ENCODE results near the gene CLSTN3.

The CLSTN3 gene

GRCh38 chr12:7128681-7129286 is 1.4 kb upstream of the CLSTN3 start, which contains the start of gene RBP5:
Gene RBP5, minus strand, starts transcription at chr12:7128889. Its CDS starts 114 bp downstream, at chr12:7128775.
- no peak for DNase-seq

DNA sequence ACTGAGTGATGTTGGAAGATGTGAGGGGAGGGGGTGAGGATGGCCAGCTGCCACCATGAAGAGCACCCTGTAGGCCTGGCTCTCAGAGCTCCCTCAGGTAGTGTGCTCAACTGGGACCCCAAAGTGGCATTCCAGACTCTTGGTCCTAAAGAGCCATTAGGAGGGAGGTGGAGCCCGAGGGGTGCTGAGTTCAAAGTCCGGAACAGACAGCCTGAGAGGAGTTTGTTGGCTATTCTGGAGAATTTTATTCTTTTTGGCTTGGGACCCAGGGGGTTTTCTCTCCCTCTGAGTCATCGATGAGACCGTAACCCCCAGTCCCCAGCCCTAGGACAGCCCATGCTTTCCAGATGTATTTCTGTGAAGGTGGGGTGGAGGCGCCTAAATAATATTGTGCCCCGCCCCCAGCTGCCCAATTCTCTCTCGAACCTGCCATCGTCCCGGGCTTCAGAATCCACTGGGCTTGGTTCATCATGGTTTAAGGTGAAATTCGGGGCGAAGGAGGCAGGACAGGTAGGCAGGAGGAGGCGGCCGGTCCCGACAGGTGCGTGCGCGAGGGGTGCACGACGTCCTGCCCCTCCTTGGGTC is 792 bp upstream of the CLSTN3 start:
- DNase-seq = no peak

DNA sequence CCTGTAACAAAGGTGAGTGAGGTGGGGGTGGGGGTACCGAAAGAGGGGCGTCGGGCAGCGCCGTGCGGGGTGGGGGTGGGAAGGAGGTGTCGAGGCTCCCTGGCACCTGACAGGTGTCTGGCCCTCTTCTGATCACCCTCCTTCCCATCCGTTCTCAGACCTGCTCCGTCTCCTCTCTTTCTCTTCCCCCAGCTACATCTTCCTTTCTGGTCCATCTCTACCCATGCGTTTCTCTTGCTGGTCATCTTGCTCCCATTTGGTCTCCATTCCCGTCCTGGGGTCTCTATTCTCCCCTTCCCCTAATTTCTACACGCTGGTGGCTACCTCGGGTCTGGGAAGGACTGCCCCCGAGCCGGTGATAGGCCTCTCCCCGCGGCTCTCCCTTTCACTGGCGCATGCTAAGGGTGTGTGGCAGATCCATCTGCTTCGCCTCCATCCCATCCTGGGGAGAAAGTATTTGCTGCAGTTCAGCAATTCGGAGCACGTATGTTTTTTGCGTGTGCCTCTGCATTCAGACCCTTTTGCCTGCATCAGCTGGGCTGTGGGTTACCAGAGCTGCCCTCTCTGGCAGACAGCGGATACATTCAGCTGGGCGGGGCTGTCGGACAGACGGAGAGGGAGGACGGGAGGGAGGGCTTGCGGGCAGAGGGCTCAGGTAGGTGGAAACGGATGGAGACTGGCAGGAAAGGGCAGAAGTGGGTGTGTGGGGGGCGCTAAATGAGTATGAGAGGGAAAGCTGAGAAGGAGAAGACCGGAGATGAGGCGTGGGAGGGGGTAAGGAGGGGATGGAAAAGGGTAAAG is 730 bp downstream of the CLSTN3 start:
- DNase-seq = no peak

GRCh38 chr12:7131502-7131866 is 1.3 kb downstream of the CLSTN3 start:
- DNase-seq = no peak

DNA sequence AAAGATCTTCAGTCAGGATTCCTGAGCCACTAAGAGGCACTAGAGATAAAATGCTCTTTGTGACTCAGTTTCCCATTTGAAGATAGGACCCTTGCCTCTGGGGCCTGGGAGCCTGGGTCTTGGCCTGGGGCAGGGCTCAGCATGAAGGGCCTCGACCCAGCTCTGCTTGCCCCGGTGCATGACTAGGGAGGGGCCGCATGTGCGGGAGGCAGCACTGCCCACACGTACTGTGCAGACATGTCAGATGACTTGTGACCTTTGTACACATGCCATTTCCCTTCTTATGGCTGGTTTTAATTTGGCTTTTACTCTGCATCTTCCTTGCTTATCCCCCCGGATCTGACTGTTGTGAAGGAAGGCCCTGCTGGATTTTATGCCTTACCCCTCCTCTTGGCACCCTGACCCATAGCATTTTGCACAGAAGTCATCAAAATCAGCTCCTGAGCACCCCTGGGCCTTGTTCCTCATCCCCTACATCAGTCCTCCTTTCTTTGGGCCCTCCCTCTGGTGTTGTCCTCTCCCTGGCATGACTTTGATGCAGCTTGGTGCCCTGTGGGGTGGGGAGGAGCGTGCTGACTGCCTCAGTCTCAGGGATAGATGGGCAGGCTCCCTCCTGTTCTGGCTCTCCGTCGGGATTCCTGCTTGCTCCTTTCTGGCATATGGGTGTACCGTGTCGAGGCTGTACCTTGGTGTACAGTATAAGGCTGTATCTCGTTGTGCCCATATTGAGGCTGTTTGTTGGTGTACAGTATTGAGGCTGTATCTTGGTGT is 4.4 kb downstream of the CLSTN3 start:
- DNase-seq = no peak

- DNase-seq = no peak
Observed at GRCh38 chr12:7136071-7136470, 5.9 kb downstream of the CLSTN3 start.

- no peak for DNase-seq
Observed at GRCh38 chr12:7136676-7137075, 6.5 kb downstream of the CLSTN3 start.

- DNase-seq = no peak
Observed at GRCh38 chr12:7137908-7138307, 7.7 kb downstream of the CLSTN3 start.

- no peak for DNase-seq
Observed at GRCh38 chr12:7139200-7139599, 9.0 kb downstream of the CLSTN3 start.

DNA sequence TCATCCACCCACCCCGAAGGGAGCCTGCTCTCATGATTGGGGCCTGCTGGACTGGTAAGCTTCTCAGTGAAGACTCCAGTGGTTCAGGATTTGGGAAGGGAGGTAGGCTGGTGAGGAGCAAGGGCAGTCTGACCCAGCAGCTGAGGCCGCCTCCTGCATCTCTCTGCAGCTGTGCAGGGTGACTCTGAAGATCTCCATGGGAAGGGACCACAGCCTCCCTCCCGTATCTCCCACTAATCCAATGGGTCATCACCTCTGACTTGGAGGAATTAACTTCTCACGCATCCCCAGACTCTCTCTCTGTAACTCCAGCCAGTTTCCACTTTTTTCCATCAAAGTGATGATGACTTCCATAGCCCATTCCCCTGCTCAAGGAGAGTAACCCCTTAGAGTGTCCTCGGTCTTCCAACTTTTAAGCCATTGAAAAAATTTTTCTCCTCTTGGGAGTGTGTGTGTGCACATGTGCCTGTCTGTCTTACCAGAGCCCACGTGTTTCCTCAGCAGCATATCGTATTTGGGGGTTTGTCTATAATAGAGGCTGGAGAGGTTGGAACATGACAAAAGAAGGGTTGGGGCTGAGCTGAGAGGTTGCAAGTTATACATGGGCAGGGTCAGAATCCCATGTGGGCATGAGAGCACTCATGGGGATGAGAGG is 11.3 kb downstream of the CLSTN3 start:
- no peak for DNase-seq

DNA sequence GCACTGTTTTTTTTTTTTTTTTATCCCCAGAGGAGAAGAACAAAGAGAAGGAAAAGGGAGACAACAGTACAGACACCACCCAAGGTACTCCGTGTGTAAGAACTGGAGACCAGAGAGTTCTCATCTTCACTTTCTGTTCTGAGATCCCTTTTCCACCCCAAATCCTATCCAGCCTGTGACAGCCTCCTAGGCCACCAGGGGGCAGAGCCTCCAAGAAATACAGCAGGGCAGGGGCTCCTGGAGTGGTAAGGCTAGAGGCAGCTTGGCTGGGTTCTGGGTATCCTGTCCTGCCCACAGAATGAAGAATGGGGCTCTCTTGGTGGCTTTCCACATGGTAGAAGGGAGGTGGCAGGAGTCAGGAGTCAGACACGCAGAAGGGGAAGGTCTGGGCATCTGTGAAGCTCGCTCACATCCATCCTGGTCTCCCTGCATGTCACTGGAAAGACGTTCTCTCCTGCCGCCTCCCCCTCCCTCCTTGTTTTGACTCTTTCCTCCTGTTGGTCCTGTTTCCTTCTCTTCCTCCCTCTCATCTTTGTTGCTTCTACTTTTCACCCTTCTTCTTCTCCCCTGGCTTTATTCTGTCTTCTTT is 12.0 kb downstream of the CLSTN3 start:
- DNase-seq = peak; percentile 37

DNA sequence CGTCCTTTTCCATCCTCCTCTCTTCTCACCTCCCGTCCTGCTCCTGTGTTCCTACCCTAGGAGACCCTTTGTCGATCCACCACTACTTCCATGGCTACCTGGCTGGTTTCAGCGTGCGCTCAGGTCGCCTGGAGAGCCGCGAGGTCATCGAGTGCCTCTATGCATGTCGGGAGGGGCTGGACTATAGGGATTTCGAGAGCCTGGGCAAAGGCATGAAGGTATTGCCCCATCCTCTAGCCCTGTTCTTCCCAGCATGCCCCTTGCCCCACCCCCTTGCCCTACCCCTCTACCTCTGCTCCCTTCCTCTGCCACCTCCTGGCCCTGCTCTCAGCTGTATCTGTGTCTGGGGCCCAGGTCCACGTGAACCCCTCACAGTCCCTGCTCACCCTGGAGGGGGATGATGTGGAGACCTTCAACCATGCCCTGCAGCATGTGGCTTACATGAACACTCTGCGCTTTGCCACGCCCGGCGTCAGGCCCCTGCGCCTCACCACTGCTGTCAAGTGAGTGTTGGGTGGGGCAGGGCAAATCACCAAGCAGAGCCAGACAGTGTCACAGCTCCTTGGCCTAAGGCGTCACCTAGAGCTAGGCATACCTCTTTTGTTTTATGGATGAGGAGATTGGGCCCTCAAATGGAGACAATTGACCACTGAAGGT is 12.8 kb downstream of the CLSTN3 start:
- no peak for DNase-seq

DNA sequence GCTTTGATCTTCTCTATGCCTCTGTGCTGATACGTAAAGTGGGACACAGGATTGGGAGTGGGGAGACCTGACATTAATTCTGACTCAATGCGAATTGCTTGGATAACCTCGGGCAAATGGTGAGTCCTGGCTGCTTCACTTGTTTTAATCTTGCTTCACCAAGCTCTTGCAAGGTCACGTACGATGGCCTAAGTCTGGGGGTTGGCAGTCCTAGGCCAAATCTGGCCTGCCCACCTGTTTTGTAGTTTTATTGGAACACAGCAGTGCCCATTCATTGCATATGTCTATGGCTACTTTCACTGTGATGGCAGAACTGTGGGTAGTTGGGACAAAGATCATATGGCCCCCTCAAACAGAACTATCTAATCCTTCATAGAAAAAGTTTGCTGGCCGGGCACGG is 13.4 kb downstream of the CLSTN3 start:
- DNase-seq = no peak

- no peak for DNase-seq
Observed at GRCh38 chr12:7144414-7145120, 14.4 kb downstream of the CLSTN3 start.

DNA sequence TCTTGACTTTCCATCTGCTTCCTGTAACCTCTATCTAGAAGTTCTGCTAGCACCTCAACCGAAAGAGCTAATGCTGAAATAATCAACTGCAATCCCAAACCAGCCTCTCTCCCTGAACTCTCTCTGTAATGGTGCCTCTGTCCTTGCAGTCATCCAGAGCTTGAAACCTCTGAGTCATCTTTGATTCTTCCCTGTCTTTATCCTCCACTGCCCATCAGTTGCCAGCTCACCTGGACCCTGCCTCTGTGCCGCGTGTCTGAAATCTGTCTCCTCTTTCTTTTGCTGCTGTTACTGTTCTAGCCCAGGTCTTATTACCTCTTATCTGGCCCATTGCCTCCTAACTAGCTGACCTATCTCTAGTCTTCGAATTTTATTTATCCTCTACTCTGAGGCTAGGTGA is 15.5 kb downstream of the CLSTN3 start:
- no peak for DNase-seq

DNA sequence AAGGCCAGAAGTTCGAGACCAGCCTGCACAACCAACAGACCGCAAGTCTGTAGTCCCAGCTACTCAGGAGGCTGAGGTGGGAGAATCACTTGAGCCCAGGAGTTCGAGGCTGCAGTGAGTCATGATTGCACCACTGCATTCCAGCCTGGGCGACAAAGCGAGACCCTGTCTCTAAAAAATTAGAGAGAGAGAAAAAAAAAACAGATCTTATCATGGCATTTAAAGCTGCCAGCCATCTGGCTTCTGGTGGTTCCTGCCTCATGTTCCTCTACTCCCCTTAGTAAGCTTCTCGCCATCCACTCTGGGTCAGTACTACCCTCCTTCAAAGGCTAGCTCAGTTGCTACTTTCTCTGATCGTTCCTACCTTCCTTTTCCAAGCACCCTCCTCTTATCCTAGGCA is 16.1 kb downstream of the CLSTN3 start:
- DNase-seq = no peak

- no peak for DNase-seq
Observed at GRCh38 chr12:7146906-7147305, 16.7 kb downstream of the CLSTN3 start.

- no peak for DNase-seq
Observed at GRCh38 chr12:7150356-7150755, 20.2 kb downstream of the CLSTN3 start.

- DNase-seq = no peak
Observed at GRCh38 chr12:7150841-7151240, 20.7 kb downstream of the CLSTN3 start.

DNA sequence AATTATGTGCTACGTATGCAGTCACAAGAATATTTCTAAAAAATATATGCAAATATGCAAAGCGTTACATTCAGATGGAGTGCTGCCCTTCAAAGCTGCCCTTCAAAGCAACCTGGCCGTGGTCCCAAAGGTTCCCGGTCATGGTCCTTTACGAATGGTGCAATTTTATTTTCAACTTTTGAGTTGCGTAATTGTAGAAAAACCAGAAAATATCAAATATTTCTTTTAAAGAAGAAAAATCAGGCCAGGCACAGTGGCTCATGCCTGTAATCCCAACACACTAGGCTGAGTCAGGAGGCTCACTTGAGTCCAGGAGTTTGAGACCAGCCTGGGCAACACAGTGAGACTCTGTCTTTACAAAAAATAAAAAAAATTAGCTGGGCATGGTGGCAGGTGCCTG is 21.4 kb downstream of the CLSTN3 start:
- no peak for DNase-seq

GRCh38 chr12:7152818-7153217 is 22.6 kb downstream of the CLSTN3 start:
- no peak for DNase-seq

Data from activated CD4-positive, alpha-beta T cell treated with anti-CD3 and anti-CD28 coated beads for 1 hour (primary cell).